Astrocyte (in vitro differentiated cells and primary cell): ENCODE results near the gene AP5Z1. TPM values are rescaled to one million over a fixed set of nuclear protein-coding genes. Genes with fewer than 3 reads are reported as not detected.
A peak's percentile ranks its signal among the peaks of the same experiment; 100 is the strongest.

ENCODE experiments used
- DNase-seq: peaks from one replicate; pipeline ENCODE4 v3.0.0-alpha.2; 2010; ENCODE audit warnings: low read depth
- FAIRE-seq: peaks from 2 replicates; lab custom pipeline; 2011; peaks lifted over from hg19 to GRCh38; lab: Jason Lieb, UNC
- H2AFZ ChIP-seq: 2 replicates; pipeline ENCODE4 v1.6.0; 2012; ENCODE audit warnings: low read depth, low read length, inconsistent platforms
- H3K27ac ChIP-seq: 2 replicates; pipeline ENCODE4 v1.5.1; 2011; ENCODE audit warnings: low read depth, low read length, inconsistent platforms
- H3K27me3 ChIP-seq: 2 replicates; pipeline ENCODE4 v1.6.0; 2011; ENCODE audit warnings: low read length, inconsistent platforms; ENCODE audit not compliant: insufficient read depth
- H3K36me3 ChIP-seq: 2 replicates; pipeline ENCODE4 v1.5.1; 2011; ENCODE audit warnings: low read length, inconsistent platforms; ENCODE audit not compliant: insufficient read depth
- H3K4me1 ChIP-seq: 2 replicates; pipeline ENCODE4 v1.5.1; 2011; ENCODE audit warnings: low read length, inconsistent platforms; ENCODE audit not compliant: insufficient read depth
- H3K4me2 ChIP-seq: 2 replicates; pipeline ENCODE4 v1.6.0; 2012; ENCODE audit warnings: low read length, inconsistent platforms
- H3K4me3 ChIP-seq: 2 replicates; pipeline ENCODE4 v1.5.1; 2011; ENCODE audit warnings: low read depth, mild to moderate bottlenecking, low read length, inconsistent platforms; ENCODE audit not compliant: insufficient read depth
- H3K79me2 ChIP-seq: 2 replicates; pipeline ENCODE4 v1.6.0; 2012; ENCODE audit warnings: mild to moderate bottlenecking, low read length, inconsistent platforms; ENCODE audit not compliant: insufficient read depth
- H3K9ac ChIP-seq: 2 replicates; pipeline ENCODE4 v1.6.0; 2012; ENCODE audit warnings: mild to moderate bottlenecking, low read length, inconsistent platforms
- H3K9me3 ChIP-seq: 2 replicates; pipeline ENCODE4 v1.5.1; 2012; ENCODE audit warnings: low read depth, mild to moderate bottlenecking, low read length, inconsistent platforms; ENCODE audit not compliant: insufficient read depth
- H4K20me1 ChIP-seq: 2 replicates; pipeline ENCODE4 v1.6.0; 2012; ENCODE audit warnings: low read length, inconsistent platforms; ENCODE audit not compliant: insufficient read depth
- H3K27ac Mint-ChIP-seq: one replicate; pipeline ENCODE4 v1.8.0; 2021; ENCODE audit warnings: mild to moderate bottlenecking, mixed read lengths; ENCODE audit not compliant: unreplicated experiment
- H3K27me3 Mint-ChIP-seq: one replicate; pipeline ENCODE4 v1.8.0; 2021; ENCODE audit warnings: low read depth, mixed read lengths; ENCODE audit not compliant: unreplicated experiment
- H3K36me3 Mint-ChIP-seq: one replicate; pipeline ENCODE4 v1.8.0; 2021; ENCODE audit warnings: low read depth, mixed read lengths; ENCODE audit not compliant: unreplicated experiment
- H3K4me1 Mint-ChIP-seq: one replicate; pipeline ENCODE4 v1.8.0; 2021; ENCODE audit warnings: low read depth, mixed read lengths; ENCODE audit not compliant: unreplicated experiment
- H3K4me3 Mint-ChIP-seq: one replicate; pipeline ENCODE4 v1.8.0; 2021; ENCODE audit warnings: mild to moderate bottlenecking, moderate library complexity, mixed read lengths; ENCODE audit not compliant: unreplicated experiment
- H3K9me3 Mint-ChIP-seq: one replicate; pipeline ENCODE4 v1.8.0; 2021; ENCODE audit warnings: mild to moderate bottlenecking, mixed read lengths; ENCODE audit not compliant: unreplicated experiment
- EZH2 ChIP-seq: IDR thresholded peaks from 2 replicates; pipeline ENCODE4 v1.6.1; 2012; ENCODE audit warnings: mild to moderate bottlenecking, low read length, inconsistent platforms; ENCODE audit not compliant: insufficient read depth
- total RNA-seq: library from RNA; stranded (reverse); gene quantifications from 2 replicates; pipeline ENCODE4 v1.2.1, GENCODE V29; 2021
- TF ChIP-seq, protein P1 (sequence below): IDR thresholded peaks from 2 replicates; pipeline ENCODE4 v1.5.1; 2011; ENCODE audit warnings: low read depth, mild to moderate bottlenecking, inconsistent platforms, low read length, moderate library complexity; ENCODE audit not compliant: insufficient read depth

AP5Z1 gene
- total RNA-seq, 1 donor from 2014 or later: 75.6 TPM

DNA sequence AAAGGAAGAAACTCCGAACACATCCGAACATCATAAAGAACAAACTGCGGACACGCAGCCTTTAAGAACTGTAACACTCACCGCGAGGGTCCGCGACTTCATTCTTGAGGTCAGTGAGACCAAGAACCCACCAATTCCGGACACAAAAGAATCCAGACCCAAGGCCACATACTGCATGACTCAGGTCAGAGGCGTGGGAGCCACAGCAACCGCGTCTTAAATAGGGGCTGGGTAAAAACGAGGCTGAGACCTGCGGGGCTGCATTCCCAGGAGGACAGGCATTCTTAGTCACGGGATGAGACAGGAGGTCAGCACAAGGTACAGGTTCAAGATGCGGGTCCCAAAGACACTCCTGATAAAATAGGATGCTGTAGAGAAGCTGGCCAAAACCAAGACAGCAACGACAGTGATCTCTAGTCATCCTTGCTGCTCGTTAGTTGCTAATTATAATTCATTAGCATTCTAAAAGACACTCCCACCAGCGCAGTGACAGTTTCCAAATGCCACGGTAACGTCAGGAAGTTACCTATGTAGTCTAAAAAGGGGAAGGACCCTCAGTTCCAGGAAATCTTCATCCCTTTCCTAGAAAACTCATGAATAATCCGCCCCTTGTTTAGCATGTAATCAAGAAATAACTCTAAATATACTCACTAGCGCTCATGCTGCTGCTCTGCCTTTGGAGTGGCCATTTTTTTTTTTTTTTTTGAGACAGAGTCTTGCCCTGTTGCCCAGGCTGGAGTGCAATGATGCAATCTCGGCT, 19.3 kb downstream of the AP5Z1 start:
- Histone ChIP-seq H3K9ac (peak overlapping the region; percentile 21), H2AFZ (no peak overlapping the region), H3K27me3 (no peaks in the 10 kb centered on the region), H4K20me1 (peaks cover 8% of the 10 kb centered on the region), H3K27ac (peak overlapping the region; percentile 50), H3K9me3 (no peaks in the 10 kb centered on the region), H3K4me2 (peak overlapping the region; percentile 73), H3K4me3 (no peak overlapping the region), H3K79me2 (no peaks in the 10 kb centered on the region), H3K36me3 (no peaks in the 10 kb centered on the region), H3K4me1 (peaks cover 14% of the 10 kb centered on the region)
- H3K27ac Mint-ChIP-seq: peak overlapping the region; percentile 90
- DNase-seq (peak; percentile 83), FAIRE-seq (no peak)
- H3K4me1 Mint-ChIP-seq: peaks cover 12% of the 10 kb centered on the region
- TF ChIP-seq, protein P1, sequence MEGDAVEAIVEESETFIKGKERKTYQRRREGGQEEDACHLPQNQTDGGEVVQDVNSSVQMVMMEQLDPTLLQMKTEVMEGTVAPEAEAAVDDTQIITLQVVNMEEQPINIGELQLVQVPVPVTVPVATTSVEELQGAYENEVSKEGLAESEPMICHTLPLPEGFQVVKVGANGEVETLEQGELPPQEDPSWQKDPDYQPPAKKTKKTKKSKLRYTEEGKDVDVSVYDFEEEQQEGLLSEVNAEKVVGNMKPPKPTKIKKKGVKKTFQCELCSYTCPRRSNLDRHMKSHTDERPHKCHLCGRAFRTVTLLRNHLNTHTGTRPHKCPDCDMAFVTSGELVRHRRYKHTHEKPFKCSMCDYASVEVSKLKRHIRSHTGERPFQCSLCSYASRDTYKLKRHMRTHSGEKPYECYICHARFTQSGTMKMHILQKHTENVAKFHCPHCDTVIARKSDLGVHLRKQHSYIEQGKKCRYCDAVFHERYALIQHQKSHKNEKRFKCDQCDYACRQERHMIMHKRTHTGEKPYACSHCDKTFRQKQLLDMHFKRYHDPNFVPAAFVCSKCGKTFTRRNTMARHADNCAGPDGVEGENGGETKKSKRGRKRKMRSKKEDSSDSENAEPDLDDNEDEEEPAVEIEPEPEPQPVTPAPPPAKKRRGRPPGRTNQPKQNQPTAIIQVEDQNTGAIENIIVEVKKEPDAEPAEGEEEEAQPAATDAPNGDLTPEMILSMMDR: no peak
- no peak for TF ChIP-seq EZH2
- no peak overlapping the region for H3K4me3 Mint-ChIP-seq
- peaks cover 2% of the 10 kb centered on the region for H3K27me3 Mint-ChIP-seq
- no peaks in the 10 kb centered on the region for H3K9me3 Mint-ChIP-seq
- peaks cover 17% of the 10 kb centered on the region for H3K36me3 Mint-ChIP-seq

DNA sequence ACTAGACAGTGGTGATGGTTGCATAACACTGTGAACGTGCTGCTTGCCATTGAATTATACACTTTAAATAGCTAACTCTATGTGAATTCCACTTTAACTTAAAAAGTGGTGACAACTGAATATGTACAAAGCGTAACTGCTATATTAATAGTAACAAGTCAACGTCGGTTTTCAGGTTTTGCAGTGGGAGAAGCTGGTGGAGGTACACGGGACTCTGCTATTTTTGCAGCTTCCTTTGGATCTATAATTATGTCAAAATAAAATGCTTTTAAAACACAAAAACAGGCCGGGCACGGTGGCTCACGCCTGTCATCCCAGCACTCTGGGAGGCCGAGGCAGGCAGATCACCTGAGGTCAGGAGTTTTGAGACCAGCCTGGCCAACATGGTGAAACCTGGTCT, 21.0 kb downstream of the AP5Z1 start:
- H3K27ac ChIP-seq: no peak overlapping the region
- H3K4me2 ChIP-seq: no peak overlapping the region
- no peaks in the 10 kb centered on the region for H3K27me3 ChIP-seq
- no peaks in the 10 kb centered on the region for H3K9me3 ChIP-seq
- no peak overlapping the region for H3K4me3 ChIP-seq
- H4K20me1 ChIP-seq: no peaks in the 10 kb centered on the region
- Mint-ChIP-seq H3K27me3 (peaks cover 7% of the 10 kb centered on the region), H3K9me3 (peaks cover 4% of the 10 kb centered on the region), H3K36me3 (peaks cover 17% of the 10 kb centered on the region), H3K27ac (peak overlapping the region; percentile 4), H3K4me3 (peak overlapping the region; percentile 40), H3K4me1 (peaks cover 12% of the 10 kb centered on the region)
- H3K9ac ChIP-seq: no peak overlapping the region
- H3K4me1 ChIP-seq: peaks cover 14% of the 10 kb centered on the region
- H3K36me3 ChIP-seq: no peaks in the 10 kb centered on the region
- FAIRE-seq (no peak), DNase-seq (no peak)
- no peaks in the 10 kb centered on the region for H3K79me2 ChIP-seq
- no peak overlapping the region for H2AFZ ChIP-seq
- no peak for TF ChIP-seq EZH2
- TF ChIP-seq, protein P1: no peak
